ENCODE data around the gene TPCN1.

The TPCN1 gene
- 40.5 to 59.6 (median 42.4) reads per million in 3 donors for total RNA-seq

DNA sequence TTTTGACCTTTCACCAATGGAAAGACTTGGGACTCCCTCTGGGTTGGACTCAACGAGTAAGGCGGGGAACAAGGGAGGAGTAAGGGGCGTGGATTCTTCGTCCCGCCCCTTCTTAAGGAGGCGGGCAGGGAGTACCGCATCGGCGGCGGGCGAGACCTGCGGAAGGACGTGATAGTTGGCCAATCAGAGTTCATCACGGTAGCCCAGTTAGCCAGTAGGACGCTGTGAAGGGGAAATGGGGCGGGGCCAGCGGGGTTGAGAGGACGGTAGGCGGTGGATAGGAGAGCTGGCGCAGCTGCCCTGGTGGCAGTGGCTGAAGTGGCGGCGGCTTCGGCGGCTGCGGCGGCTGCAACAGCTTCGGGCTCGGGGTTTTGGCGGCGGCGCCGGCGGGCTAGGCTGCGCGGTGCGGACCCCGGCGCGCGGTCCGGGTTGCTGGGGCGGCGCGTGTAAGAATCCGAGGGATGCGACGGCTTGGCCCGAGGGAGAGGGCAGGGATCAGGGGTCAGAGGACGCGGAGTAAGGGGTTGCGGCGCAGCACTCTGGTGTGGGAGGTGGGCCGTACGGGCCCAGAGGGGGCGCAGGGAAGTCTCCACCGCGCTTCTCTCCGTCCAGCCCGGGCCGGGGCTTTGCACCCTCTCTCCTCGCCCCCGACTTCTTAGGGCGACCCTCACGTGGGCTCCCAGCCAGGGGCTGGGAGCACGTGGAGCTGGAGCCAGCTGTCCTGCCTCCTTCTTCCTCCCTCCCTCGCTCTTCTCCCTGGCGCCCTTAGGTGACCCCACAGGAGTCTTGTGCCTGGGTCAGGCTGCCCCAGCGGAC, at the start of gene TPCN1:
TSS of gene TPCN1 (plus strand) at position 284 of the 816 bp plus-strand sequence. CDS start 5,389 bp downstream, outside the sequence.
- no peaks in the 10 kb centered on the region for H3K36me3 ChIP-seq (ENCODE audit: control insufficient read depth, insufficient read depth, low read length)
- peak; percentile 98 to 99 (median 99) for DNase-seq
- peaks cover 15% of the 10 kb centered on the region for H3K4me1 ChIP-seq (ENCODE audit: control insufficient read depth, insufficient read depth, low read length, poor library complexity, severe bottlenecking)
- no peaks in the 10 kb centered on the region for H3K9me3 ChIP-seq (ENCODE audit: control insufficient read depth, low read length)
- H3K27ac ChIP-seq (ENCODE audit: insufficient read depth, low read length, poor library complexity, severe bottlenecking): peak within 1 kb of the TSS; percentile 67
- peak within 1 kb of the TSS; percentile 63 for H3K4me3 ChIP-seq (ENCODE audit: insufficient read depth, low read depth, low read length, poor library complexity, severe bottlenecking)
- H3K27me3 ChIP-seq (replicated peaks; ENCODE audit: control insufficient read depth, insufficient read depth, low read length, poor library complexity, severe bottlenecking): no peaks in the 10 kb centered on the region

DNA sequence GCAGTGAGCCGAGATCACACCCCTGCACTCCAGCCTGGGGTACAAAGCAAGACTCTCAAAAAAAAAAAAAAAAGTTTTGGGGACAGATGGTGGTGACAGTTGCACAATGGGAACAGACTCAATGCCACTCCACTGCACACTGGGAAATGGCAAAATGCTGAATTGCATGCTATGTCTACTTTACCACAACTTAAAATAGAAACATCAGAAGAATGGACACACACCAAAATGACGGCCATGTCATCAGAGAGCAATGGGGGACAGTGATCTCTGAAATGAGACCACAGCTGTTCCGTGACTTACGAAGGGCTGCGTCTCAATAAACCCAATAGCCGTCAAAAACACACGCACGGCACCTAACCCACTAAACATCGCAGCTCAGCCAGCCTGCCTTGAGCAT, 49.7 kb upstream of the TPCN1 start:
- Histone ChIP-seq H3K4me3 (ENCODE audit: insufficient read depth, low read depth, low read length, poor library complexity, severe bottlenecking) (no peak overlapping the region), H3K27me3 (replicated peaks; ENCODE audit: control insufficient read depth, insufficient read depth, low read length, poor library complexity, severe bottlenecking) (no peaks in the 10 kb centered on the region), H3K4me1 (ENCODE audit: control insufficient read depth, insufficient read depth, low read length, poor library complexity, severe bottlenecking) (no peaks in the 10 kb centered on the region), H3K9me3 (ENCODE audit: control insufficient read depth, low read length) (no peaks in the 10 kb centered on the region), H3K36me3 (ENCODE audit: control insufficient read depth, insufficient read depth, low read length) (peaks cover 89% of the 10 kb centered on the region), H3K27ac (ENCODE audit: insufficient read depth, low read length, poor library complexity, severe bottlenecking) (no peak overlapping the region)
- no peak for DNase-seq

GRCh38 chr12:113172185-113172584, 49.1 kb upstream of the TPCN1 start:
- H3K9me3 ChIP-seq (ENCODE audit: control insufficient read depth, low read length): no peaks in the 10 kb centered on the region
- H3K4me1 ChIP-seq (ENCODE audit: control insufficient read depth, insufficient read depth, low read length, poor library complexity, severe bottlenecking): no peaks in the 10 kb centered on the region
- no peak for DNase-seq
- H3K36me3 ChIP-seq (ENCODE audit: control insufficient read depth, insufficient read depth, low read length): peaks cover 90% of the 10 kb centered on the region
- no peak overlapping the region for H3K4me3 ChIP-seq (ENCODE audit: insufficient read depth, low read depth, low read length, poor library complexity, severe bottlenecking)
- no peaks in the 10 kb centered on the region for H3K27me3 ChIP-seq (replicated peaks; ENCODE audit: control insufficient read depth, insufficient read depth, low read length, poor library complexity, severe bottlenecking)
- no peak overlapping the region for H3K27ac ChIP-seq (ENCODE audit: insufficient read depth, low read length, poor library complexity, severe bottlenecking)

DNA sequence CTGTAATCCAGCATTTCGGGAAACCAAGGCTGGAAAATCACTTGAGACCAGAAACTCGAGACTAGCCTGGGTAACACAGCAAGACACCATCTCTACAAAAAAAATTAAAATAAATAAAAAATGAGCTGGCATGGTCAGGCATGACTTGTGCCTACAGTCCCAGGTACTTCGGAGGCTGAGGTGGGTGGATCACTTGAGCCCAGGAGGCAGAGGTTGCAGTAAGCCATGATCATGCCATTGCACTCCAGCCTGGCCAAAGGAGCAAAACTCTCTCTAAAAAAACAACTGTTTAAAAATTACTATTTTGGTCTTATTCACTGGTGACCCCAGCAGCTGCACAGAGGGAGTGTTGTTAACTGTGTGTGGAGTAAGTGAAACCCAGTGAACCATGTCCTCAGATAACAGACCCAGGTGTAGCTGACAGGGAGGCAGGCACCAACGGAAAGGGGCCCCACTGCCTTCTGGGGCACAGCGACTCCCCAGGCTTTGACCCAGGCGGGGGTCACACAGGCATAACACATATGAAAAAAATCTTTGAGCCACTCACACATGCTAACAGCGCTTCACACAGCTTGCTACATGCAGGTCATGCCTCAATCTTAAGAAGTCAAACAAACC, 48.1 kb upstream of the TPCN1 start:
- no peaks in the 10 kb centered on the region for H3K27me3 ChIP-seq (replicated peaks; ENCODE audit: control insufficient read depth, insufficient read depth, low read length, poor library complexity, severe bottlenecking)
- H3K4me3 ChIP-seq (ENCODE audit: insufficient read depth, low read depth, low read length, poor library complexity, severe bottlenecking): no peak overlapping the region
- H3K36me3 ChIP-seq (ENCODE audit: control insufficient read depth, insufficient read depth, low read length): peaks cover 90% of the 10 kb centered on the region
- no peaks in the 10 kb centered on the region for H3K9me3 ChIP-seq (ENCODE audit: control insufficient read depth, low read length)
- no peaks in the 10 kb centered on the region for H3K4me1 ChIP-seq (ENCODE audit: control insufficient read depth, insufficient read depth, low read length, poor library complexity, severe bottlenecking)
- no peak overlapping the region for H3K27ac ChIP-seq (ENCODE audit: insufficient read depth, low read length, poor library complexity, severe bottlenecking)
- no peak for DNase-seq

DNA sequence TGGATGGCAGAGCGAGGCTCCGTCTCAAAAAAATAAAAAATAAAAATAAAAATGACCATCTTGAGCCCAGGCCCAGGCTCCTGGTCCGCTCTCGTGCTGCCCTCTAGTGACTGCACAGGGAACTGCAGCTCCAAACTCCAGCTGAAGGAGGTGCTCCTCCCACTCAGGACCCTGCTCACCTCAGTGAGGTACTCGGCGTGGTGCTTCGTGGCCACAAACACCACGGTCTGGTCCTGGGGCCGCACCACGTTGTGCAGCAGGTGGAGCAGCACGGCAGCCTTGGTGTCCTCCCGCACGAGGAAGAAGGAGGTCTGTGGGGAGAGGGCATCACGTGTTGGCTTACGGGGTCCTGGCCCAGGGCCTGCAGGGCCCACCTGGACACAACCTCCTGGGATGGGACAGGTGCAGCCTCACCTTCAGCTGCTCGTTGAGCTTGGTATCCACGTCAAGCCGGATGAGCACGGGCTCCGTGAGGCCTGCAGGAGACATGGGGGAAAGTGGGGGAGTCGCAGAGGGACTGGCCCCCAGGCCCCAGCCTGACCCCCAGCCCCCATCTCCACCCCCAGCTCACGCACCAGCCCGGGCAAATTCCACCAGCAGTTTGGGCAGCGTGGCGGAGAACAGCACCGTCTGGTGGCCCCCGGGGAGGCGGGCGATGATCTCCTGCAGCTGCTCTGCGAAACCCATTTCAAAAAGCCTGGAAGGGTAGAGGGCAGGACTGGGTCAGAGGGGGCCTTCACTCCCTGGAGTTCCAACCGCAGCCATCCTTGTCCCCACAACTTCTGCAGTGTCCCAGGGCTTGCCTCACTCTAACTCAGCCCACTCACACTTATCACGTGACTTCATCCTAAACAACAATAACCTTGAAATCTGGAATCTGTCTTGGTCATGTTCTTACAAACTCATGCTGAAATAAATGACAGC, 46.5 kb upstream of the TPCN1 start:
- Histone ChIP-seq H3K27ac (ENCODE audit: insufficient read depth, low read length, poor library complexity, severe bottlenecking) (no peak overlapping the region), H3K36me3 (ENCODE audit: control insufficient read depth, insufficient read depth, low read length) (peaks cover 90% of the 10 kb centered on the region), H3K4me3 (ENCODE audit: insufficient read depth, low read depth, low read length, poor library complexity, severe bottlenecking) (no peak overlapping the region), H3K9me3 (ENCODE audit: control insufficient read depth, low read length) (no peaks in the 10 kb centered on the region), H3K27me3 (replicated peaks; ENCODE audit: control insufficient read depth, insufficient read depth, low read length, poor library complexity, severe bottlenecking) (no peaks in the 10 kb centered on the region), H3K4me1 (ENCODE audit: control insufficient read depth, insufficient read depth, low read length, poor library complexity, severe bottlenecking) (no peaks in the 10 kb centered on the region)
- peak; percentile 50 to 68 (median 57) for DNase-seq

DNA sequence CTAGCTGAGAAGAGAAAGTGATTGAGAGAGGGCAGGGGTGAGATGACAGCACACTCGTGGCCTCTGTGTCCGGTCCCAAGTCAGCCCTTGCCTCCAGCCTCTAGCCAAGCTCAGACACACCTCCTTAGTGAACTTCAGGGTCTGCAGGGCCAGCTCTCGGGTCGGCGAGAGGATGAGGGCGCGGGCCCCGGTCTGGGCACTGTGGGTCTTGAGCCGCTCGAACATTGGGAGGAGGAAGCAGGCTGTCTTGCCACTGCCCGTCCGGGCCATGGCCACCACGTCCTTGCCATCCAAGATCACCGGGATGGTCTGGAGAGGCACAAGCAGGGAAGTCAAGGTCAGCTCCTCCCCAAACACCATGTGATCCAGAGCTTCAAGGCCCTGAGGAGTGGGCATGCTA, 42.2 kb upstream of the TPCN1 start:
- Histone ChIP-seq H3K4me1 (ENCODE audit: control insufficient read depth, insufficient read depth, low read length, poor library complexity, severe bottlenecking) (peaks cover 6% of the 10 kb centered on the region), H3K36me3 (ENCODE audit: control insufficient read depth, insufficient read depth, low read length) (peaks cover 60% of the 10 kb centered on the region), H3K9me3 (ENCODE audit: control insufficient read depth, low read length) (no peaks in the 10 kb centered on the region), H3K4me3 (ENCODE audit: insufficient read depth, low read depth, low read length, poor library complexity, severe bottlenecking) (no peak overlapping the region), H3K27ac (ENCODE audit: insufficient read depth, low read length, poor library complexity, severe bottlenecking) (no peak overlapping the region), H3K27me3 (replicated peaks; ENCODE audit: control insufficient read depth, insufficient read depth, low read length, poor library complexity, severe bottlenecking) (no peaks in the 10 kb centered on the region)
- DNase-seq: no peak

DNA sequence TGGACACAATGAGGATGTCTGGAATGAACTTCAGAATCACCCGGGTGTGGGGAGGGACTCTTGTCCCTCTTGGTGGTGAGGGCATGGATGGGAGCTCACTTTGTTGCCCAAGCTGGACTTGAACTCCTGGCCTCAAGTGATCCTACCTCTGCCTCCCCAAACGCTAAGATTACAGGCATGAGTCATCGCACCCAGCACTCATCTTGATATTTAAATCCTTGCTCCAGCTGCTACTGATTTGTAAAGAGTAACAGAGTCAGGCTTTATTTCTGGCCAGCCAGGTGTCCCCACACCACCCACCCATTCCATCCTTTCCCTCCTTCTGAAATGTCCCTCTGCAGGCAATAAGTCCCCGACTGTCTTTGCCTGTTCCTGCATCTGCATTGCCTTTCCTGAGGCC, 40.9 kb upstream of the TPCN1 start:
- no peaks in the 10 kb centered on the region for H3K9me3 ChIP-seq (ENCODE audit: control insufficient read depth, low read length)
- H3K4me1 ChIP-seq (ENCODE audit: control insufficient read depth, insufficient read depth, low read length, poor library complexity, severe bottlenecking): peaks cover 6% of the 10 kb centered on the region
- H3K36me3 ChIP-seq (ENCODE audit: control insufficient read depth, insufficient read depth, low read length): peaks cover 50% of the 10 kb centered on the region
- DNase-seq: no peak
- H3K27me3 ChIP-seq (replicated peaks; ENCODE audit: control insufficient read depth, insufficient read depth, low read length, poor library complexity, severe bottlenecking): no peaks in the 10 kb centered on the region
- no peak overlapping the region for H3K27ac ChIP-seq (ENCODE audit: insufficient read depth, low read length, poor library complexity, severe bottlenecking)
- no peak overlapping the region for H3K4me3 ChIP-seq (ENCODE audit: insufficient read depth, low read depth, low read length, poor library complexity, severe bottlenecking)

GRCh38 chr12:113181975-113182374, 39.3 kb upstream of the TPCN1 start:
- H3K36me3 ChIP-seq (ENCODE audit: control insufficient read depth, insufficient read depth, low read length): peaks cover 40% of the 10 kb centered on the region
- H3K27ac ChIP-seq (ENCODE audit: insufficient read depth, low read length, poor library complexity, severe bottlenecking): no peak overlapping the region
- no peaks in the 10 kb centered on the region for H3K27me3 ChIP-seq (replicated peaks; ENCODE audit: control insufficient read depth, insufficient read depth, low read length, poor library complexity, severe bottlenecking)
- no peaks in the 10 kb centered on the region for H3K9me3 ChIP-seq (ENCODE audit: control insufficient read depth, low read length)
- no peak overlapping the region for H3K4me3 ChIP-seq (ENCODE audit: insufficient read depth, low read depth, low read length, poor library complexity, severe bottlenecking)
- H3K4me1 ChIP-seq (ENCODE audit: control insufficient read depth, insufficient read depth, low read length, poor library complexity, severe bottlenecking): peaks cover 16% of the 10 kb centered on the region
- DNase-seq: no peak

- DNase-seq: no peak
- Histone ChIP-seq H3K27ac (ENCODE audit: insufficient read depth, low read length, poor library complexity, severe bottlenecking) (no peak overlapping the region), H3K4me1 (ENCODE audit: control insufficient read depth, insufficient read depth, low read length, poor library complexity, severe bottlenecking) (peaks cover 16% of the 10 kb centered on the region), H3K4me3 (ENCODE audit: insufficient read depth, low read depth, low read length, poor library complexity, severe bottlenecking) (no peak overlapping the region), H3K27me3 (replicated peaks; ENCODE audit: control insufficient read depth, insufficient read depth, low read length, poor library complexity, severe bottlenecking) (no peaks in the 10 kb centered on the region), H3K9me3 (ENCODE audit: control insufficient read depth, low read length) (no peaks in the 10 kb centered on the region), H3K36me3 (ENCODE audit: control insufficient read depth, insufficient read depth, low read length) (peaks cover 29% of the 10 kb centered on the region)
Observed at GRCh38 chr12:113183030-113183589, 38.2 kb upstream of the TPCN1 start.

Data from effector memory CD4-positive, alpha-beta T cell (primary cell).